ENCODE measurements around the gene B3GNT5.

Gene B3GNT5

GRCh38 chr3:183268366-183268765, 15.3 kb downstream of the B3GNT5 start:
- no peak for TF ChIP-seq CTCF (IDR thresholded peaks at IDR 0.05; ENCODE audit: low read depth, low read length, missing control alignments)
- in situ Hi-C loops (cut with HindIII; ENCODE audit: low sequenced_read_pairs), result no loop called here

GRCh38 chr3:183269345-183269744, 16.3 kb downstream of the B3GNT5 start:
- in situ Hi-C loops (cut with HindIII; ENCODE audit: low sequenced_read_pairs), result no loop called here
- no peak for TF ChIP-seq CTCF (IDR thresholded peaks at IDR 0.05; ENCODE audit: low read depth, low read length, missing control alignments)
- no peak overlapping the region for H3K4me3 ChIP-seq (ENCODE audit: low read depth, low read length)
- DNase-seq (ENCODE audit: low read depth), result no peak

More at GRCh38 chr3:183268366-183268765, 15.3 kb downstream of the B3GNT5 start:
- H3K4me3 ChIP-seq (ENCODE audit: low read depth, low read length), result no peak overlapping the region
- DNase-seq (ENCODE audit: low read depth), result no peak

GRCh38 chr3:183270344-183270743, 17.3 kb downstream of the B3GNT5 start:
- in situ Hi-C loops (cut with HindIII; ENCODE audit: low sequenced_read_pairs), result no loop called here

GRCh38 chr3:183272142-183272541, 19.1 kb downstream of the B3GNT5 start:
- in situ Hi-C loops (cut with HindIII; ENCODE audit: low sequenced_read_pairs), result no loop called here
- TF ChIP-seq CTCF (IDR thresholded peaks at IDR 0.05; ENCODE audit: low read depth, low read length, missing control alignments), result no peak
- no peak overlapping the region for H3K4me3 ChIP-seq (ENCODE audit: low read depth, low read length)
- no peak for DNase-seq (ENCODE audit: low read depth)

More at GRCh38 chr3:183270344-183270743, 17.3 kb downstream of the B3GNT5 start:
- no peak for TF ChIP-seq CTCF (IDR thresholded peaks at IDR 0.05; ENCODE audit: low read depth, low read length, missing control alignments)
- no peak for DNase-seq (ENCODE audit: low read depth)
- H3K4me3 ChIP-seq (ENCODE audit: low read depth, low read length), result no peak overlapping the region

GRCh38 chr3:183272791-183273190, 19.7 kb downstream of the B3GNT5 start:
- H3K4me3 ChIP-seq (ENCODE audit: low read depth, low read length), result no peak overlapping the region
- DNase-seq (ENCODE audit: low read depth), result no peak
- in situ Hi-C loops (cut with HindIII; ENCODE audit: low sequenced_read_pairs), result no loop called here
- no peak for TF ChIP-seq CTCF (IDR thresholded peaks at IDR 0.05; ENCODE audit: low read depth, low read length, missing control alignments)

GRCh38 chr3:183274609-183275008, 21.6 kb downstream of the B3GNT5 start:
- TF ChIP-seq CTCF (IDR thresholded peaks at IDR 0.05; ENCODE audit: low read depth, low read length, missing control alignments), result no peak
- in situ Hi-C loops (cut with HindIII; ENCODE audit: low sequenced_read_pairs), result no loop called here
- DNase-seq (ENCODE audit: low read depth), result no peak
- H3K4me3 ChIP-seq (ENCODE audit: low read depth, low read length), result no peak overlapping the region

GRCh38 chr3:183275418-183275817, 22.4 kb downstream of the B3GNT5 start:
- in situ Hi-C loops (cut with HindIII; ENCODE audit: low sequenced_read_pairs), result no loop called here
- TF ChIP-seq CTCF (IDR thresholded peaks at IDR 0.05; ENCODE audit: low read depth, low read length, missing control alignments), result no peak
- no peak overlapping the region for H3K4me3 ChIP-seq (ENCODE audit: low read depth, low read length)
- peak; percentile 48 for DNase-seq (ENCODE audit: low read depth)

All from astrocyte of the cerebellum (primary cell).